Vagina (tissue), 2 donors: ENCODE results near the gene ADAMTS15. TPM values are rescaled to one million over a fixed set of nuclear protein-coding genes. Genes with fewer than 3 reads are reported as not detected.

Experiments used
- DNase-seq, 2 donors: peaks; one replicate each; pipeline ENCODE4 v3.0.0-alpha.2; 2017; ENCODE audit errors: extremely low spot score in 2 of 2
- H3K27ac ChIP-seq: fragments of 200-600 bp; sonication (generic); one replicate; pipeline ENCODE4 v1.5.1; 2019
- H3K27me3 ChIP-seq: fragments of 200-600 bp; sonication (generic); one replicate; pipeline ENCODE4 v1.5.1; 2019
- H3K36me3 ChIP-seq, 2 donors: fragments of 200-600 bp; sonication (generic); one replicate each; pipeline ENCODE4 v1.5.1; 2017 to 2019
- H3K4me1 ChIP-seq: fragments of 200-600 bp; sonication (generic); one replicate; pipeline ENCODE4 v1.5.1; 2019
- H3K4me3 ChIP-seq, 2 donors: fragments of 200-600 bp; sonication (generic); 1 replicate in 1 of 2; 2 replicates in 1 of 2; pipeline ENCODE4 v1.5.1; 2016 to 2019
- H3K9me3 ChIP-seq: fragments of 200-600 bp; sonication (generic); one replicate; pipeline ENCODE4 v1.5.1; 2019
- POLR2A ChIP-seq, 2 donors: fragments of 450-650 bp; IDR thresholded peaks; one replicate each; pipeline ENCODE4 v1.6.1; 2017; ENCODE audit warnings: antibody characterized with exemption in 2 of 2, mild to moderate bottlenecking in 2 of 2, moderate library complexity in 2 of 2
- POLR2AphosphoS5 ChIP-seq, 2 donors: sonication (generic); formaldehyde crosslinking; IDR thresholded peaks; one replicate each; pipeline ENCODE4 v1.9.0; 2017; ENCODE audit warnings: antibody characterized with exemption in 2 of 2, mild to moderate bottlenecking in 2 of 2, low read depth in 1 of 2; ENCODE audit not compliant: insufficient read depth in 1 of 2
- intact Hi-C: fragments of 100-400 bp; cut with DNase I; formaldehyde crosslinking; loops from one replicate; pipeline ENCODE4 v1.15.1; 2023
- total RNA-seq: library from RNA; depleted of rRNA; stranded (reverse); fragments of >200 nt; gene quantifications from one replicate; pipeline ENCODE4 v1.2.3, GENCODE V29; 2016
- TF ChIP-seq, protein P1 (sequence below), 3 experiments: fragments of 450-650 bp in 2 of 3; fragments of 200-600 bp in 1 of 3; sonication (generic) in 1 of 3; IDR thresholded peaks; one replicate each; pipeline ENCODE4 v1.5.1; 2017 to 2019; ENCODE audit warnings: antibody characterized with exemption in 3 of 3, mild to moderate bottlenecking in 2 of 3, moderate library complexity in 2 of 3

The ADAMTS15 gene
- total RNA-seq, 1 donor from 2014 or later: 12.0 TPM

DNA sequence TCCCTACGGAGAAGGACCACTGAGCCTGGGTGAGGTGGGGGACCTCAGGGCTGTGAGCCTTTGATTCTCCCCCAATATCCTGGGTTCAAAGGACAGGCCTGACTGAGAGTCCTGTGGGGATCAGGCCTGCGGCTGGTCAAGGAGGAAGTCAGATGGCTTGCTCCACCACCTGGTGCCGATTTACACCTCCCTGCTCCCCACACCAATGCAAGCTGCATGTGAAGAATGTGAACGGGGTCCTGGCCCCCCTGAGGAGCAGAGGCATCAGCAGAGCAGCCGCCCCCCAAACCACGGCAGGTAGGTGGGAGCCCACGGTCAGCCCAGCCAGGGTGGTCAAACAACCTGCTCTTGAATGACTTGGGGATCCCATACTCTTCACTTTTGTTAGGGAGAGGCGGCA, 26.7 kb upstream of the ADAMTS15 start:
- TF ChIP-seq, protein P1, sequence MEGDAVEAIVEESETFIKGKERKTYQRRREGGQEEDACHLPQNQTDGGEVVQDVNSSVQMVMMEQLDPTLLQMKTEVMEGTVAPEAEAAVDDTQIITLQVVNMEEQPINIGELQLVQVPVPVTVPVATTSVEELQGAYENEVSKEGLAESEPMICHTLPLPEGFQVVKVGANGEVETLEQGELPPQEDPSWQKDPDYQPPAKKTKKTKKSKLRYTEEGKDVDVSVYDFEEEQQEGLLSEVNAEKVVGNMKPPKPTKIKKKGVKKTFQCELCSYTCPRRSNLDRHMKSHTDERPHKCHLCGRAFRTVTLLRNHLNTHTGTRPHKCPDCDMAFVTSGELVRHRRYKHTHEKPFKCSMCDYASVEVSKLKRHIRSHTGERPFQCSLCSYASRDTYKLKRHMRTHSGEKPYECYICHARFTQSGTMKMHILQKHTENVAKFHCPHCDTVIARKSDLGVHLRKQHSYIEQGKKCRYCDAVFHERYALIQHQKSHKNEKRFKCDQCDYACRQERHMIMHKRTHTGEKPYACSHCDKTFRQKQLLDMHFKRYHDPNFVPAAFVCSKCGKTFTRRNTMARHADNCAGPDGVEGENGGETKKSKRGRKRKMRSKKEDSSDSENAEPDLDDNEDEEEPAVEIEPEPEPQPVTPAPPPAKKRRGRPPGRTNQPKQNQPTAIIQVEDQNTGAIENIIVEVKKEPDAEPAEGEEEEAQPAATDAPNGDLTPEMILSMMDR (IDR thresholded peaks at IDR 0.05): no peak
- no peak for TF ChIP-seq POLR2A (IDR thresholded peaks at IDR 0.05)
- TF ChIP-seq POLR2AphosphoS5 (IDR thresholded peaks at IDR 0.05; ENCODE audit: insufficient read depth in 1 of 2, low read depth in 1 of 2): no peak
- intact Hi-C loops: loop anchor here (10.0 kb wide), 1 partner anchor 207 kb away; no protein-coding TSS in a partner anchor
- no peaks in the 10 kb centered on the region for H3K27me3 ChIP-seq
- no peak for DNase-seq
- no peak overlapping the region for H3K4me3 ChIP-seq
- H3K9me3 ChIP-seq: no peaks in the 10 kb centered on the region
- no peak overlapping the region for H3K27ac ChIP-seq
- H3K4me1 ChIP-seq: peaks cover 4% of the 10 kb centered on the region
- no peaks in the 10 kb centered on the region for H3K36me3 ChIP-seq

DNA sequence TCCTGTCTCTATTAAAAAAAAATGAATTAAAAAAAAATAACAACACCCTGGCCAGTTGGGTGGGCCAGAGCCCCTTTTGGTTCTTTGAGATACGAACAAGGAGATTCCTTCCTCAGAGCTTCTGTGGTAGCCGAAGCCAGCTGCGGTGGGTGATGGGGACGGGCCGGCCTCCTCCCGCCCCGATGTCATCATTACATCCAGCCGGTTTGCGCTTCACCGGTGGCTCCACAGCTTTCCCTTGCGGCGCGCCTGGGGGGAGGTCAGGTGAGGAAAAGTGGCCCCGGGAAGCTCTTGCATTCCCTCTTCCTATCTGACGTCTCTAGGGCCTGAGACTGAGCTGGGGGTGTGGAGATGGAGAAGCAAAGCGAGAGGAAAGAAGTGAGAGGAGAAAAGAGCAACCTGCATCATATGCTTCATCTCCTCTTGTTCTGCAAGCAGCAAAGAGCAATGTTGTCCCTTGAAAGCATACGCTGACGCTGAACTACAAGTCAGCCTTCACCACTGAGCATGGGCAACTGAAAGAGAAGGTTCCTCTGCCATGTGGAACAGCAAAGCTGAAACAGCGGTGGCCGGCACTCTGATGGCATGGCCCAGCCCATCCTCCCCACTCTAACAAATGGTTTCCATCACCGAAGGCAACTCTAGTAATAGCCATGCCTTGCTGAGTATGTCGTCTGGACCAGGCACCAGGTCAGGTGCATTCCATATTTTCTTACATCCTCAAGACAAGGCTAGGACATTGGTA, 26.0 kb upstream of the ADAMTS15 start:
- no peaks in the 10 kb centered on the region for H3K9me3 ChIP-seq
- H3K27me3 ChIP-seq: no peaks in the 10 kb centered on the region
- no peak overlapping the region for H3K27ac ChIP-seq
- H3K36me3 ChIP-seq: no peaks in the 10 kb centered on the region
- no peak for TF ChIP-seq POLR2A (IDR thresholded peaks at IDR 0.05)
- TF ChIP-seq POLR2AphosphoS5 (IDR thresholded peaks at IDR 0.05; ENCODE audit: insufficient read depth in 1 of 2, low read depth in 1 of 2): no peak
- TF ChIP-seq, protein P1 (IDR thresholded peaks at IDR 0.05): no peak
- DNase-seq: no peak
- intact Hi-C loops: loop anchor here (10.0 kb wide), 1 partner anchor 208 kb away; no protein-coding TSS in a partner anchor
- peaks cover 12% of the 10 kb centered on the region for H3K4me1 ChIP-seq
- H3K4me3 ChIP-seq: no peak overlapping the region

DNA sequence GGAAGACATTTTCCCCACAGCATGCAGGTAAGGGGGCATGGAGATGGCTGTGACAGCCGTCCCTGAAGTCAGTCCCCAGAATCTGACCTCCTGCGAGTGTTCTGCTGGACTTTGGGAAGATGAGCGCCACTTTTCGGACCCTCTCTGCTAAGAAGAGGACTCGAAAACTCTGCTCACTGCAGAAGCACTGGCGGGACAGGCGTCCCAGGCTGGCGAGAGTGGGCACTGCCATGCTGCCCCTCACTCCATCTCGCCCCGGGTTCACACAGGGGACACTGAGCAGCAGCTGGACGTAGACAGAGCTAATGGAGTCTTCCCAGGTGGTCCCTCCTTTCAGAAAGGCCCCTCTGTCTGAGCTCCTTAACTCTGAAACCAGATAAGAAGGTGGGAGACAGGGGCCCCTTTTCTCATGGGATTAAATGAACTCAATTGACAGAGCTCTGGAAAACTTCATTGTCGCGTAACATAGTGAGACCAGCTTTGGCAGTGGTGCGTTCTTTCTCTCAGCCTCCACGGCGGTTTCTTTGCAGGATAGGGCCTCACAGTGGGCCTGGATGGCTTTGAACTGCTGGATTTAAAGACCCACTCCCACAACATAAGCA, 24.8 kb upstream of the ADAMTS15 start:
- TF ChIP-seq POLR2AphosphoS5 (IDR thresholded peaks at IDR 0.05; ENCODE audit: insufficient read depth in 1 of 2, low read depth in 1 of 2) (no peak), POLR2A (IDR thresholded peaks at IDR 0.05) (no peak)
- TF ChIP-seq, protein P1 (IDR thresholded peaks at IDR 0.05): no peak
- no peak for DNase-seq
- no peak overlapping the region for H3K27ac ChIP-seq
- intact Hi-C loops: loop anchor here (10.0 kb wide), 1 partner anchor 209 kb away; no protein-coding TSS in a partner anchor
- no peaks in the 10 kb centered on the region for H3K27me3 ChIP-seq
- no peaks in the 10 kb centered on the region for H3K36me3 ChIP-seq
- peaks cover 17% of the 10 kb centered on the region for H3K4me1 ChIP-seq
- H3K9me3 ChIP-seq: no peaks in the 10 kb centered on the region
- no peak overlapping the region for H3K4me3 ChIP-seq

DNA sequence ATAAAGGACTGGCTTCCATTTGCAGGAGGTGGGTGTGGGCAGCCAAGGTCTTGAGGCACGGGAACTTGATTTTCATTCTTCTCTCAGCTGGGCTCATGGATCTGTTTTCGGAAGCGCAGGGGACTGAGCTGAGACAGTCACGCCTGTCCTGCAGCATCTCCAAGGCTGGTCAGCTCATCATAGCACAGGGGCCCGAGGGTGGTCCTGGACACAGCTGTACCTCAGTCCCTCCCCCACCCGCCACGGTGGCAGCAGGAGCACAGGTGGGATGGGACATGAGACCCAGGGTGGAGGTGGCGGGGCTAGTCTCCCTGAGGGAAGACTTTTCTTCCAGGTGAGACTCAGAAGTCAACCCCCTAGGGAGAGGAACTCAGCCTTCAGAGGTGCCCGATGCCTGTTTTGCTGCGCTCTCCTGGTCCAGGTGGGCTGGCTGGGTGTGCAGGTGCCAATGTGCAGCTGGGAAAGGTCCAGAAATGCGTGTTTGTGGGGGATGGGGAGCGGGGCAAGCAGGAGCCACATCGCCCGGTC, 23.8 kb upstream of the ADAMTS15 start:
- TF ChIP-seq, protein P1 (IDR thresholded peaks at IDR 0.05): no peak
- TF ChIP-seq POLR2A (IDR thresholded peaks at IDR 0.05) (no peak), POLR2AphosphoS5 (IDR thresholded peaks at IDR 0.05; ENCODE audit: insufficient read depth in 1 of 2, low read depth in 1 of 2) (no peak)
- Histone ChIP-seq H3K9me3 (no peaks in the 10 kb centered on the region), H3K27ac (no peak overlapping the region), H3K36me3 (no peaks in the 10 kb centered on the region), H3K27me3 (no peaks in the 10 kb centered on the region), H3K4me1 (peaks cover 17% of the 10 kb centered on the region), H3K4me3 (no peak overlapping the region)
- no peak for DNase-seq
- intact Hi-C loops: loop anchor here (10.0 kb wide), 1 partner anchor 210 kb away; no protein-coding TSS in a partner anchor
